Measurements from ENCODE around the gene TLDC2. TPM values are rescaled to one million over a fixed set of nuclear protein-coding genes. Genes with fewer than 3 reads are reported as not detected.

The TLDC2 gene
- total and polyA plus RNA-seq, 2 of the 8 experiments (the other 6 are each of a cell fraction or from before 2014, with no cell fraction given) = 0.29 to 0.34 TPM

- TF ChIP-seq EZH2 (IDR thresholded peaks at IDR 0.05; ENCODE audit: low read depth, low read length, severe bottlenecking) (no peak), NANOG (IDR thresholded peaks at IDR 0.05; ENCODE audit: insufficient read depth, low read depth, low read length, poor library complexity, severe bottlenecking) (no peak)
These were observed 61.4 kb downstream of the TLDC2 start (continued) for GRCh38 chr20:36937402-36937770.

All from H1 (cell line).